NCI-H460 (cell line): Measurements from ENCODE around the gene LONP1. TPM values are rescaled to one million over a fixed set of nuclear protein-coding genes. Genes with fewer than 3 reads are reported as not detected.

ENCODE experiments used
- DNase-seq: peaks from one replicate; pipeline ENCODE4 v3.0.0-alpha.2; 2016; ENCODE audit warnings: low read depth; ENCODE audit errors: extremely low read depth
- total RNA-seq: library from RNA; depleted of rRNA; stranded (reverse); fragments of >200 nt; shearing (Covaris generic); gene quantifications from 2 replicates; pipeline ENCODE4 v1.2.3, GENCODE V29; 2014

LONP1 gene
- total RNA-seq, 1 experiment from 2014 or later = 151 TPM

DNA sequence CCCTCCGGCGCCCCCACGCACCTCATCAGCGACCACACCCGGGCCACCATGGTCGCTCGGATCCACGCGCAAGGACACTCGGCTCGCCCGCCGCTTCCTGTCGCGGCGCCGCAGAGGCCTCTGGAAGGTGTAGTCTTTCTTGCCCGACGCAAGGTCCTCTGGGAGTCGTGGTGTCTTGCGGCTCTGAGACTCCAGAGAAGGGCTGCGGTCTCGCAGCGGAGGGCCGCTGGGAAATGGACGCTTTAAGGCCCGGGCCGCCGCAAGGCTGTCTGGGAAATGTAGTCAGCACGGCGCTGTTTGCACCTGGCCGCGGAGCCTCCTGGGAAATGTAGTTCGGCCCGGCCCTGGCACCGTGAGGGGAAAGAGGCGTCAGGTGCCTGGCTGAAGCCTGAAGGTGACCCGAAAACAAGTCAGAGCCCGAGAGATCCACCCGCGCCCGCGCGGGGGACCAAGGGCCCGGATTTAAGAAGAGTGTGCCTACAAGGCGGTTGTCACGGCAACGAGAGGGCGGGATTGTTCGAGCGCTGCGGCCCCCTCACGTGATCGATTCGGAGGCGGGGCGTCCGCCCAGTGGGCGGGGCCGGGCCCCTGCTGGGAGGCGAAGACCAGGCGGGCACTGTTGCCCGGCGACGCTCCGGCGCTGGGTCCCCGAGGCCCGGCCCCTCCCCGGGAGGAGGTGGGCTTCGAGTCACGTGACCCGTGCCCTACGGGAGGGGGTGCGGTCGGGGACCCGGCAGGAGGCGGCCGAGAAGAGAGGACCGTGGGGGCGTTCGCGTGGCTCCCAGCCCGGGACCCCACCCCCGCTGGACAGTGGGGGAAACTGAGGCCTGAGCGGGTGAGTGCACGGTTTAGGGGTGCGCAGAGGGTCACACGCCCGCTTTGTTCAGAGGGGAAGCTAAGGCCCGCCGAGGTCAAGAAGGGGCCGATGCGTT lies 39.2 kb downstream of the LONP1 start, which contains the start of the genes HSD11B1L and MICOS13:
TSS of gene HSD11B1L (plus strand) at position 591 of the 932 bp plus-strand sequence. CDS start 3,806 bp downstream, outside the sequence.
TSS of gene MICOS13 (minus strand) at position 80 of the 932 bp plus-strand sequence. CDS start at position 50, 30 bp downstream.
- peak; percentile 96 for DNase-seq

DNA sequence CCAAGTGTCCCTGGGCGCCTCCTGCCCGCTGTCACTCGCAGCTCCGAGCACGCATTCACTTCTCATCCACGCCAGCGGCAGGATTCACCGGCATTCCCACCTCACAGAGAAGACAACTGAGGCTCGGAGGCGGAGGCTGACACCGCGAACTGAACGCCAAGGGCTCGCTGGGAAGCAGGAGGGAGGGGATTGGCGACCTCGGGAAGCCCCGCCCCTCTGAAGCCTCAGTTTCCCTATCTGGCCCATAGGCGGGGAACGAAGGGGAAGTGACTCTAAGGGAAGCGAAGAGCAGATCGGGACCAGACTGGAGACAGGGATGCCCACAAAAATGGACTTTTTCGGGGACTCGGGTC lies 39.9 kb downstream of the LONP1 start:
- DNase-seq = no peak

DNA sequence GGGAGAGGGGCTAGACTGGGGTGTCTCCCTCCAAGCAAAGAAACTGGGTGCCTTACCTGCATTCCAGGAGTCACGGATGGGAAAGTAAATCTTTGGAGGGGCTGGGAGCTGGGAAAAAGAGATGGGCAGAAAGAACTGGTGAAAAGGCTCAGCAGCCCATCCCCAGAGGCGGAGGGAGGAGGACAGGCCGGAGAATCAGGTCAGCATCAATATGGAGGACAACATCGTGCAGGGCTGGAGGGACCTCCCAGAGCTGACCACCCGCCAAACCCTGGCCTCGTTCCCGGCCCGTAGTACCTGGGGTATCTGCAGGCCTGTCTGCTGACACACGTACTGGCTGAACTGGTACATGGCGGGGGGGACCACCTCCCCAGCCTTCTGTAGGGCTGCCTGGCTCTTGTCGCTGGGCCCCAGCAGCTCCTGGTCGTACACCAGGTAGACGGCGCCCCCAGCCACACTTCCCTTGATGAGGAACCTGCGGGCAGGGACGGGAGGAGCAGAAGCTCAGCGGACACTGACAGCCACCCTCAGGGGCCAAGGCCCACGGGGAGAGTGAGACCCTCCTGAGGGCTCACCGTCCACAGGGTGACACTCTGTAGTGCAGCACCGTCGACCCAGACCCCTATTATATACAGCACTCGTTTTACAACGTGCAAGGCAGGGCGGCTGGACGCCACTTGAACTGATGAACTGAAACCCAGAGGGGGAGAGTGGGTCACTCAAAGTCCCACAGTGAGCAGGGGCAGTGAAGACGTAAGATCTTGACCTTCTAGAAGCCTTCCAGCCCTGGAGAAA lies 40.5 kb downstream of the LONP1 start:
- no peak for DNase-seq

DNA sequence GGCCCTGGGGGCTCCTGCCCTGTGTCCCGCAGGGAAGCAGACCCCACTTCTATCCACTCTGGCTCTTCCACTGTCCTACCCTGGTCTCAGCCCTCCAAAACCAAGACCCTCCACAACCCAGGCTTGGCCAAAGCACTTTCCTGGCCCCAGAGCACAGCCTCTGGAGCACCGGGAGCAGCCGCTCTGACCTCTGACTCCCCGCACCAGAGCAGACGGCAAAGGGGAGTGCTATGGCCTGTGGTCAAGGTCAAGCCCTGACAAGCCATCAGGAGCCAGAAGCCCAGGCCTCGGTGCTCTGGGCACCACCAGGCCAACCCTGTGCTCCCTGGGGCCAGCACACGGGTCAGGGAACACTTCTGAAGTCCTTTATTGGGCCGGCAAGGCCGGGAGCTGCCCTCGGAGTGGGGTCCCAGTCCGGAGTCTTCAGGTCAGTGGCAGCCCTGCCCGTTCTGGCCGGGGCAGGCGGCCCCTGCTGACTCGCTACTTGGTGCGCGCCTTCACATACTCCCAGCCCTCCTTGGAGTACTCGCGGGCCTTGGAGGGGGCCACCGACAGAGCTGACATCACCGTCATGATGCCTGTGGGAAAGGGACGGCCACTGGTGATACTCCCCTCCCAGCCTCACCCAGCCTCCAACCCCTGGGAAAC lies 41.8 kb downstream of the LONP1 start:
- no peak for DNase-seq

DNA sequence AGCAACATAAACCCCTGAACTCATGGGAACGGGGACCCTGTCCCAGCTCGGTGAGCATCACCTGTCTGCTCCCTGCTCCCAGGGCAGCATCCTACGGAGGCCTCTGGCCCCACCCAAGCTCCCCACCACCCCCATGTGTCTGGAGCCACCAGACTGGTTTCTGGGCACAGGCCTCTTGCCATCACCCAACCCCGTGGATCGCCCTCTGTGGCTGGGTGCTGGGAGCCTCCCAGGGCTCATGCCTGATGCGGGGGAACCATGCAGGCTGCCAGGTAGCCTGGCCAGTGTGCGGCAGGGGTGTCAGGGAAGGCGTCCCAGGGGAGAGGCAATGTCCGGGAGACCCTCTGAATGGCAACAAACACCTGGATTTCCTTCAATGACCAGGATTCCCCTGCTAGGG lies 42.4 kb downstream of the LONP1 start:
- DNase-seq = no peak

DNA sequence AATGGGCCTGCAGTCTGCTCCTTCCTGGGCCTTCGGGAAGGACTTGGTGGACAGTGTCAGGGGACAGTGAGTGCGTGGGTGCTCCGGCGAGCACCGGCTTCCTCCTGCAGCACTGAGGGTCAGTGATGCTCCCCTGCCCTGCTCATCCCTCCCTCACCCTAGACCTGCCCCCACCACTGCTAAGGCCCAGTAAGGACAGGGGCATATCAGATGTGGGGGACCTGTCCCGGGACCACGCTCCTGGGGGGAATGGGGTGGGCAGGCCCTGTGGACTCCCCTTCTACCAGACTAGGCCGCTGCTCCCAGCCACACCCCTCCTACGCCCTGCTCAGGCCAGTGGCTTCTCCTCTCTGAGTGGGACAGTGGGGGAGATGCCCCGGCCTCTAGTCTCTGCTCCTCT lies 42.8 kb downstream of the LONP1 start:
- DNase-seq = no peak

DNA sequence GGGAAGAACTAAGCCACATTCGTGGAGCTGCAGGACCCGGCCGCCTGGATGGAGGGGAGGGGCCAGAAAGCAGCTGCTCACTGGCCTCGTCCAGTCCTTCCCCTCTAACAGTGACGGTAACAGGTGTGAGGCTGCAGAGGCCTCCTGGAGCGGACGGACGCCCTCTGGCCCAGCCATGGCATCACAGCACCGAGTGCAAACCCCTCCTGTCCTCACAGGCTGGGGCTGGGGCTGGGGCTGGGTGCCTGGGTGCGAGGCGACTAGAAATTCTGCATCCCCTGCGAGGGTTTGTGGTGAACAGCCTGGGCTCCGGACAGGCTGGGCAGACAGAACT lies 43.2 kb downstream of the LONP1 start:
- no peak for DNase-seq

DNA sequence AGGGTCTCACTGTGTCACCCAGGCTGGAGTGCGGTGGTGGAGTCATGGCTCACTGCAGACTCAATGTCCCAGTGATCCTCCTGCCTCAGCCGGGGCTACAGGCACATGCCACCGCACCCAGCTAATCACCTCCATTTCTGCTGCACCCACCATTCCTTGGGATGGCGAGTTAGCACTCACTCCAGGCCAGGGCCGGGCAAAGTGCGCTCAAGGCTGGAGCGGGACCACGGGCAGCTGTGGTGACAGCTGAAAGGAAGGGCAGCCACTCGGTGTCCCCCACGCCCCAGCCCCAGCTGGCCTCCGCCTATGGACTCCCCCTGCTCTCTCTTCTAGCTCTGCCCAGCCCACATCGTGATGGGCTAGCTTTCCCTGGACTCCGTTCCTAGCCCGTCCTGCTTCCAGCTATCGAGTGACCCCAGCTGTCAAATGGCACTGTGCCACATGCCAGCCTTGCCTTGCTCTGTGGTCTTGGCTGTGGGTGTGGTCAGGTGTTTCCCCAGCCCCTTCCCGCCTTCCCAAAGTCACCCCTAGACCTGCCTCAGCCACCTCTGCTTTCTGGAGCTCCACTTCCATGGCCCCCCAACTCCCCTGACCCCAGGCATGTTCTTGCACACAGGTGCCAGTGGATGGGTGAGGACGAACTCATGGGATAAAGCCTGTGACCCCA lies 43.7 kb downstream of the LONP1 start:
- no peak for DNase-seq

DNA sequence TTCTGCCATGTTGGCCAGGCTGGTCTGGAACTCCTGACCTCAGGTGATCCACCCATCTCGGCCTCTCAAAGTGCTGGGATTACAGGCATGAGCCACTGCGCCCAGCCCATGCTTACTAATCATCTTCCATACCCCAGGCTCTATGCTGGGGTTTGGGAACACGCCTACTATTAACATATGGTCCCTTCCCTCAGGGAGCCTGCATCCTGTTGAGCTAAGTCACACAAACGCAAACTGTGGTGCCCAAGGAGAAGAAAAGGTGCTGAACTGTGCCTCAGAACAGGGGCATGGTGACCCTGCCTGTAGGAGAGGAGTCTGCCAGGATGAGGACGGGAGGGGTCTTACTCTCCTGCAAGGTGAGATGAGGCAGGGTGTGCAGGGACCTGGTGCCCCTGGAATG lies 45.2 kb downstream of the LONP1 start:
- DNase-seq = no peak

DNA sequence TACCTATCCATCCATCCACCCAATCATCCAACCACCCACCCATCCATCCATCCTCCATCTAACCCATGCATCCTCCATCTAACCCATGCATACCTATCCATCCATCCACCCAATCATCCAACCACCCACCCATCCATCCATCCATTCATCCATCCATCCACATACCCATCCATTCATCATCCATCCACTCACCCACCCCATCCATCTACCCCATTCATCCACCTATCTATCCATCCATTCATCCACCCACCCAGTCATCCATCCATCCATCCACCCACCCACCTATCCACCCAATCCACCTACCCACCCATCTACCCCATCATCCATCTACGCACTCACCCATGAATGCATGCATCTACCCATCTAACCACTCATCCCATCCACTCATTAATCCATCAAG lies 46.2 kb downstream of the LONP1 start:
- DNase-seq = no peak

DNA sequence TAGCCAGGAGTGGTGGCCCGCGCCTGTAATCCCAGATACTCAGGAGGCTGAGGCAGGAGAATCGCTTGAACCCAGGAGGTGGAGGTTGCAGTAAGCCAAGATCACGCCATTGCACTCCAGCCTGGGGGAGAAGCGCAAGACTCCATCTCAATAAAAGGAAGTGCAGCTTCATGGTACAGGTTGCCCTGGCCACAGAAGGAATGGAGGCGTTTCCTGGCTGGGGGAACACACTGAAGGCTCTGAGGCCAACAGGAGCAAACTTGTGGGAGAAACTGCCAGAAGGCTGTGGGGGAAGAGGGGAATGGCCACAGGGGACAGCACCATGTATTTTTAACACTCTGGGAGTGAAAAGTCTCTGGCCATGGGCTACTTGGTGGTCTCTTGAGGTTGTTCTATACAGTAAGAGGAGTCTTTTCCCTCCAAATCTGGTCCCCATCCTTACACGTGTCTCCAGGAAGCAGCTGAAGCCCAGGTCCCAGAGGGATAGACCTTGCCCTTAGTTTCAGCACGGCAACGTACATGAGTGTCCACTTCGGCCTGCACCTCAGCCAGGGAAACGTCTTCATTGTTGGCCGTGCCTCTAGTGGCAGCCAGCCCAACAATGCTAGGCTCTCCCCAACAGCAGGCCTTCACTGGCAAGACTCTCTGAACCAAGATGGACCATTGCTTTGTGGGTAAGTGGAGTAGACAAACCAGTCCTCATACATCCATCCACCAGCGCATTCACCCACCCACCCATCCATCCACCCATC lies 47.1 kb downstream of the LONP1 start:
- no peak for DNase-seq

DNA sequence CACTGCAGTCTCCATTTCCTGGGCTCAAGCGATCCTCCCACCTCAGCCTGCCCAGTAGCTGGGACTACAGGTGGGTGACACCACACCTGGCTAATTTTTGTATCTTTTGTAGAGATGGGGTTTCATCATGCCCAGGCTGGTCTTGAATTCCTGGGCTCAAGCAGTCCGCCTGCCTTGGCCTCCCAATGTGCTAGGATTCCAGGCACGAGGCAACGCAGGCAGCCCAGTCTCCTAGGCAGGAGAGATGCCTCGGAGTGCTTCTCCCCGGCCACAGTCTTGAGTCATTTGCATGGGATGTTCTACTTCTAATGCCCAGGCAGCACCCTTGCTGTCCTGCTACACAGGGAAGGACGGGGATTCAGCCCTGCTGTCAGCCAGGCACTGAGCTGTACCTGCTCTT lies 48.3 kb downstream of the LONP1 start:
- no peak for DNase-seq

DNA sequence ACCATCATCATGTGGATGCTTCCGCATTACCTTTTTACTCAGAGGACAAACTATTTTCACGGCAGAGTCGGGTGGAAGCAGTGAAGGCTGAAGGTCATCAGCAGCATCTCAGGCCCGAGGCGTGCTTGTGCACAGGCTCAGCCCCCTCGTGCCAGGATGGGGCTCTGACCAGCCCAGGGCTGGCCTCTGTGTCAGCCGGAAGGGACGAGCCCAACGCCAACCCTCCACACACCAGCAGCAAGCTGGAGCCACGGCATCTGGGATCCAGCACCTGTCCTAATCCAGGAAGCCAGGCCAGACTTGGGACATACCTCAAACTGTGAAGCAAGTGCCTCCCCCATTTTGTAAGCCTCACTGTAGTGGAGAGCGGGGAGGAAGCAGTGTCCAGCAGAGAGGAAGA lies 50.7 kb downstream of the LONP1 start:
- no peak for DNase-seq

DNA sequence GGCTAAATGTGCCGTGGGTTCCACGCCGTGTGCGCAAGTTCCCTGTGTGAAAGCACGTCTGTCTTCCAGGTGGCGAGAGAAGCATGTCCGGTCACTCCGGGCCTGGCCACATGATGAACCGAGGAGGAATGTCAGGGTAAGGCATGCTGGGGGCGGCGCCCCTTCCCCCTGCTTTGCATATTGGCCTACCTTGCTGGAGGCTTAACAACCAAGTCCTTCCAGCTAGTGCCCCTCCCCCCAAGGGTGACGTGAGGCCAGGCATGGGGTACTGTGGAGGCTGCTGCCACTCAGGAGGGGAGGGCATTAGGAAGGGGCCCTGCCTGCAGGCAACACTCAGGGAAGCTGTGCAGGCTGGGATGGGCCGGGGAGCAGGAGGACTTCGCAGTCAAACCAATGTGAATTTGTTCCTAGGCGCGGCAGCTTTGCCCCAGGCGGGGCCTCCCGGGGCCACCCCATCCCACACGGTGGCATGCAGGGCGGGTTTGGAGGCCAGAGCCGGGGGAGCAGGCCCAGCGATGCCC lies 52.1 kb downstream of the LONP1 start:
- no peak for DNase-seq

DNA sequence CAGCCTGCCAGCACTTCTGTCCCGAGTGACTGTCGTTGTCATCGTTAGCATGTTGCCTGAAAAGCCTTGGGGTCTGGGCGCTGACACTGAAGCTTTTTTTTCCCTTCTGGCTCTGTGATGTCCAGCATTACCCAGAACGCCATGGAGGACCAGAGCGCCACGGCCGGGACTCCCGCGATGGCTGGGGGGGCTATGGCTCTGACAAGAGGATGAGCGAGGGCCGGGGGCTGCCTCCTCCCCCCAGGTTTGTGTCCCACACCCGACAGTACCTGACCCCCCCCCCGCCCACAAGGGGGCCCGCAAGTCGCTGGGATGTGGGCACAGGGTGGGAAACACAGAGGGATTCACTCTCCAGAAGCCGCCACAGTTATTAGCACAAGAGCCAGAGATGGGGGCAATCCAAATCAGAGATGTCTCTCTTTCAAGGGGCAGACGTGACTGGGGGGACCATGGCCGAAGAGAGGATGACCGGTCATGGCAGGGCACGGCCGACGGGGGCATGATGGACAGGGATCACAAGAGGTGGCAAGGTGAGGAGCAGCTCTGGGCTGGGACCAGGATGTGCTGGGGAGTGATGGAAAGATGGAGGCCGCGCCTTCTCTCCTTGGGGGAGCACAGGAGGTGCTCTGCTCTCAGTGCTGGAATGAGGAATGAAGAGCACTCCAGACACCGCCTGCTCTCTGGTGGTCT lies 52.9 kb downstream of the LONP1 start:
- DNase-seq = no peak

DNA sequence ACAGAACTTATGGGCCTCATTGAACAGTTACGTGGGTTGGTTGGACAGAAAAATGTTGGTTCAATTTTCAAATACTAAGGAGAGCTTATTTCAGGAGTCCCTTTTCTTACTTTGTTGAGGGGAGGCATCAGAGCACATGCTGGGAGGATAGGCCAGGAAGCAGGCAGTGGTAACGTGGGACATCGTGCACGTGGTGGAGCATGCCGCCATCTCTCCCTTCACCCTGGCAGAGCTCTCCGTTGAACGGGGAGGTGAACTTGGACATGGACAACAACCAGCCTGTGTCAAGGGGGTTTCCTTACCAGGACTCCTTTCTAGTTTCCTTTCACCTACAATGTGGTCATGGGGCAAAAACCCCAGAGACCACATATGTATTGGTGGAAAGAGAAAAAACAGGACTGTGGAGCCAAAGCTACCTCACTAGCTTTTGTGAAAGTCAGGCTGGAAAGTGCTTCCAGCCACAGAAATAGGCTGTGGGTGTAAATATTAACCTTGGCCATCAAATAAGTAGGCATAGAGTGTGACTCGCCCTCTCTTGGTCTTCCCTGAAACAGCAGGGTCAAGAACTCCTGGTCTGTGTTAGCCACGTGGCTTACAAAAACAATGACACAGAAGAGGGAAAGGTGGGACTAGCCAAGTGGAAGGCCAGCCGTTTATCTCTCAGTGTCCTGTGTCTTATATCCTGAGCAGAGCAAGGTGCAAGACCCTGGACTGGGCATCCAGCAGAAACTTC lies 54.0 kb downstream of the LONP1 start:
- DNase-seq = no peak

DNA sequence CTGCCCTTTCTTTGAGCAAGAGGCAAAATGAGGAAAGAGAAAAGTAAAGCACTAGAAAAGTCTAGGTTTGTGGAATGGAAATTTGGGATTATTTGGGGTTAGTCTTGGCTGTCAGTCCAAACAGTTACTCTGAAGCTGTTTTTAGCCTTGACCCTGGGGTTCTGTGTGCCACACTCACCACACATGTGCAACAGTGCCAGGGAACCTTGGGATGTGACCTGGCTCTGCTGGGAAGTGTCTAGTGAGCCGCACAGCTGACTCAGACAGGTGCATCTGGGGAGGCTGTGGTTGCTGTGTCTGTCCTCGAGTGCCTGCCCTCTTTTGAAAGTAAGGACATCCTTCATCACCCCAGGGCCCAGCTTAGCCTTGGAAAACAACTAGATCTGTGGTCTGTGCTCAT lies 55.4 kb downstream of the LONP1 start:
- no peak for DNase-seq

DNA sequence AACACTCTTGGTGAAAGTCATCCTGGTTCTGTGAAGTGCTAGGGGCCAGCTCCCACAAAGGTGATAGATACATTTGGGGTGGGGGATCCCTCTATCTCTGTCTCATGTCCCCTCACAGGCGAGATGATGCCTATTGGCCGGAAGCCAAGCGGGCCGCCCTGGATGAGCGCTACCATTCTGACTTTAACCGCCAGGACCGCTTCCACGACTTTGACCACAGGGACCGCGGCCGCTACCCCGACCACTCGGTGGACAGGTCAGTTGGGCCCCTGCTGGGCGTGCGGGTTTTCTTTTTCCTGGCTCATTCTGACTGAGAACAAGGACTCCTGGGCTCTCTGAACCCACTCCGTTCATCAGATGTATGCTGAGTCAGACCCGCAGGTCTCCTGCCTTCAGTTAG lies 56.0 kb downstream of the LONP1 start:
- DNase-seq = no peak

DNA sequence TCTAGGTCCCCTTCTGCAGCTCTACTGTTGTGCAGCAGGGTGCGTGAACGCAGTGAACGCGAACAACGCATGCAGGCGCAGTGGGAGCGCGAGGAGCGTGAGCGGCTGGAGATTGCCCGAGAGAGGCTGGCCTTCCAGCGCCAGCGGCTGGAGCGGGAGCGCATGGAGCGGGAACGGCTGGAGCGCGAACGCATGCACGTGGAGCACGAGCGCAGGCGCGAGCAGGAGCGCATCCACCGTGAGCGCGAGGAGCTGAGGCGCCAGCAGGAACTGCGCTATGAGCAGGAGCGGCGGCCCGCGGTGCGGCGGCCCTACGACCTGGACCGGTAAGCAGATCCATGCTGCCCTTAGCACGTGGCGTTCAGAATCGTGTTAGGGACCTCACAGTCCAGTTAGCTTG lies 58.5 kb downstream of the LONP1 start:
- DNase-seq = no peak
